ENCODE results near the gene LMTK2. TPM values are rescaled to one million over a fixed set of nuclear protein-coding genes. Genes with fewer than 3 reads are reported as not detected.

Gene LMTK2
- total RNA-seq, 2 experiments from 2014 or later: 10.0 to 17.5 TPM

- Histone ChIP-seq H3K79me2 (ENCODE audit: insufficient read depth, low read depth, low read length) (no peaks in the 10 kb centered on the region), H3K36me3 (ENCODE audit: insufficient read depth, low read length) (no peaks in the 10 kb centered on the region), H3K4me1 (ENCODE audit: insufficient read depth, low read length, poor library complexity, severe bottlenecking) (no peaks in the 10 kb centered on the region), H3K4me2 (ENCODE audit: low read length) (no peak overlapping the region), H3K9me3 (ENCODE audit: low read length) (no peaks in the 10 kb centered on the region), H3K27ac (ENCODE audit: low read depth, low read length, poor library complexity, severe bottlenecking) (no peak overlapping the region), H3K4me3 (ENCODE audit: low read depth, low read length, poor library complexity, severe bottlenecking) (no peak overlapping the region), H3K9me2 (ENCODE audit: insufficient read depth, low read length) (no peaks in the 10 kb centered on the region), H4K20me1 (ENCODE audit: insufficient read depth, low read length) (no peaks in the 10 kb centered on the region), H2AFZ (ENCODE audit: low read length) (no peak overlapping the region)
- ChIA-PET POLR2A (no interaction called here), CTCF (ENCODE audit: unreplicated experiment) (no interaction called here)
- intact Hi-C loops (cut with micrococcal nuclease; ENCODE audit: unreplicated experiment): no loop called here
- TF ChIP-seq CTCF (conservative IDR thresholded peaks at IDR 0.05; ENCODE audit: low read length) (no peak), EZH2phosphoT487 (IDR thresholded peaks at IDR 0.05; ENCODE audit: borderline replicate concordance, low read depth, low read length) (no peak)
- no TSS peak for BruUV-seq (replicated peaks)
- no peak for DNase-seq (ENCODE audit: low spot score)
These were observed 48.5 kb upstream of the LMTK2 start for GRCh38 chr7:98058186-98058585.

- Histone ChIP-seq H3K36me3 (ENCODE audit: insufficient read depth, low read length) (no peaks in the 10 kb centered on the region), H4K20me1 (ENCODE audit: insufficient read depth, low read length) (no peaks in the 10 kb centered on the region), H3K9me3 (ENCODE audit: low read length) (no peaks in the 10 kb centered on the region; the same call in 1 of the 2 replicates), H3K4me1 (ENCODE audit: insufficient read depth, low read length, poor library complexity, severe bottlenecking) (no peaks in the 10 kb centered on the region), H3K27ac (ENCODE audit: low read depth, low read length, poor library complexity, severe bottlenecking) (no peak overlapping the region), H3K9me2 (ENCODE audit: insufficient read depth, low read length) (no peaks in the 10 kb centered on the region), H2AFZ (ENCODE audit: low read length) (no peak overlapping the region), H3K79me2 (ENCODE audit: insufficient read depth, low read depth, low read length) (no peaks in the 10 kb centered on the region), H3K4me3 (ENCODE audit: low read depth, low read length, poor library complexity, severe bottlenecking) (no peak overlapping the region), H3K4me2 (ENCODE audit: low read length) (no peak overlapping the region)
- ChIA-PET POLR2A (interaction anchor here (0.5 kb wide), 1 partner anchor 11 kb away, joined by 3 read pairs; no protein-coding TSS in a partner anchor), CTCF (ENCODE audit: unreplicated experiment) (no interaction called here)
- DNase-seq (ENCODE audit: low spot score): no peak
- intact Hi-C loops (cut with micrococcal nuclease; ENCODE audit: unreplicated experiment): no loop called here
- TF ChIP-seq CTCF (conservative IDR thresholded peaks at IDR 0.05; ENCODE audit: low read length) (no peak), EZH2phosphoT487 (IDR thresholded peaks at IDR 0.05; ENCODE audit: borderline replicate concordance, low read depth, low read length) (no peak)
- BruUV-seq (replicated peaks): no TSS peak
These were observed 42.4 kb upstream of the LMTK2 start for GRCh38 chr7:98064233-98064632.

GRCh38 chr7:98066208-98066607 is 40.5 kb upstream of the LMTK2 start:
- CTCF ChIA-PET (ENCODE audit: unreplicated experiment): no interaction called here
- intact Hi-C loops (cut with micrococcal nuclease; ENCODE audit: unreplicated experiment): no loop called here
- H3K36me3 ChIP-seq (ENCODE audit: insufficient read depth, low read length): no peaks in the 10 kb centered on the region
- no peaks in the 10 kb centered on the region for H3K4me1 ChIP-seq (ENCODE audit: insufficient read depth, low read length, poor library complexity, severe bottlenecking)
- no peak overlapping the region for H2AFZ ChIP-seq (ENCODE audit: low read length)
- no peak for DNase-seq (ENCODE audit: low spot score)
- no TSS peak for BruUV-seq (replicated peaks)
- H3K9me3 ChIP-seq (ENCODE audit: low read length): no peaks in the 10 kb centered on the region; the same call in 1 of the 2 replicates
- H3K9me2 ChIP-seq (ENCODE audit: insufficient read depth, low read length): no peaks in the 10 kb centered on the region
- TF ChIP-seq CTCF (conservative IDR thresholded peaks at IDR 0.05; ENCODE audit: low read length) (no peak), EZH2phosphoT487 (IDR thresholded peaks at IDR 0.05; ENCODE audit: borderline replicate concordance, low read depth, low read length) (no peak)
- POLR2A ChIA-PET: no interaction called here
- H3K27ac ChIP-seq (ENCODE audit: low read depth, low read length, poor library complexity, severe bottlenecking): no peak overlapping the region
- no peak overlapping the region for H3K4me3 ChIP-seq (ENCODE audit: low read depth, low read length, poor library complexity, severe bottlenecking)
- no peak overlapping the region for H3K4me2 ChIP-seq (ENCODE audit: low read length)
- no peaks in the 10 kb centered on the region for H3K79me2 ChIP-seq (ENCODE audit: insufficient read depth, low read depth, low read length)
- H4K20me1 ChIP-seq (ENCODE audit: insufficient read depth, low read length): no peaks in the 10 kb centered on the region

Data from OCI-LY7 (cell line).